ENCODE measurements around the gene HSD17B1.

- TF ChIP-seq ATF1 (CRISPR knock-in tag; IDR thresholded peaks at IDR 0.05) (no peak), FUBP1 (CRISPR knock-in tag; IDR thresholded peaks at IDR 0.05; ENCODE audit: borderline replicate concordance) (no peak), CTCF (CRISPR knock-in tag; IDR thresholded peaks at IDR 0.05) (no peak), NR1H2 (CRISPR knock-in tag; IDR thresholded peaks at IDR 0.05; ENCODE audit: borderline replicate concordance, low read depth) (no peak), MEIS1 (CRISPR knock-in tag; IDR thresholded peaks at IDR 0.05; ENCODE audit: borderline replicate concordance) (no peak), ZBTB3 (CRISPR knock-in tag; IDR thresholded peaks at IDR 0.05; ENCODE audit: borderline replicate concordance, low read depth) (no peak), ZNF777 (CRISPR knock-in tag; IDR thresholded peaks at IDR 0.05) (no peak), KAT2B (IDR thresholded peaks at IDR 0.05; ENCODE audit: borderline replicate concordance, low read depth, low read length) (no peak)
These were observed 39.0 kb upstream of the HSD17B1 start for GRCh38 chr17:42513686-42514085.
